Right atrium auricular region (tissue), 2 donors: ENCODE results near the gene CETN2. TPM values are rescaled to one million over a fixed set of nuclear protein-coding genes. Genes with fewer than 3 reads are reported as not detected.

Experiments
- DNase-seq: peaks from one replicate; pipeline ENCODE4 v3.0.0-alpha.2; 2019; ENCODE audit warnings: low spot score
- H3K27ac ChIP-seq, 2 donors: fragments of 200-600 bp; sonication (generic); 1 replicate in 1 of 2; 2 replicates in 1 of 2; pipeline ENCODE4 v1.5.1; 2016 to 2019
- H3K27me3 ChIP-seq, 2 donors: fragments of 200-600 bp; sonication (generic); one replicate each; pipeline versions ENCODE4 v1.5.1 to v1.6.0; 2017 to 2019
- H3K36me3 ChIP-seq: fragments of 200-600 bp; sonication (generic); one replicate; pipeline ENCODE4 v1.5.1; 2016
- H3K4me1 ChIP-seq, 2 donors: fragments of 200-600 bp; sonication (generic); one replicate each; pipeline versions ENCODE4 v1.5.1 to v1.6.0; 2017 to 2019
- H3K4me3 ChIP-seq, 2 donors: fragments of 200-600 bp; sonication (generic); 1 replicate in 1 of 2; 2 replicates in 1 of 2; pipeline ENCODE4 v1.5.1; 2017 to 2019; ENCODE audit warnings: mild to moderate bottlenecking in 1 of 2, moderate library complexity in 1 of 2
- H3K9me3 ChIP-seq, 2 donors: fragments of 200-600 bp; sonication (generic); one replicate each; pipeline ENCODE4 v1.5.1; 2019
- total RNA-seq, 2 donors: library from RNA; depleted of rRNA; stranded (reverse); fragments of >200 nt; gene quantifications; one replicate each; pipeline ENCODE4 v1.1.0, GENCODE V29; 2016
- TF ChIP-seq, protein P1 (sequence below), 2 donors: fragments of 200-600 bp; sonication (generic); IDR thresholded peaks; one replicate each; pipeline ENCODE4 v1.5.1; 2019; ENCODE audit warnings: antibody characterized with exemption in 2 of 2

Gene CETN2
- 10 to 100 TPM; 23.3 to 23.5 TPM for total RNA-seq

DNA sequence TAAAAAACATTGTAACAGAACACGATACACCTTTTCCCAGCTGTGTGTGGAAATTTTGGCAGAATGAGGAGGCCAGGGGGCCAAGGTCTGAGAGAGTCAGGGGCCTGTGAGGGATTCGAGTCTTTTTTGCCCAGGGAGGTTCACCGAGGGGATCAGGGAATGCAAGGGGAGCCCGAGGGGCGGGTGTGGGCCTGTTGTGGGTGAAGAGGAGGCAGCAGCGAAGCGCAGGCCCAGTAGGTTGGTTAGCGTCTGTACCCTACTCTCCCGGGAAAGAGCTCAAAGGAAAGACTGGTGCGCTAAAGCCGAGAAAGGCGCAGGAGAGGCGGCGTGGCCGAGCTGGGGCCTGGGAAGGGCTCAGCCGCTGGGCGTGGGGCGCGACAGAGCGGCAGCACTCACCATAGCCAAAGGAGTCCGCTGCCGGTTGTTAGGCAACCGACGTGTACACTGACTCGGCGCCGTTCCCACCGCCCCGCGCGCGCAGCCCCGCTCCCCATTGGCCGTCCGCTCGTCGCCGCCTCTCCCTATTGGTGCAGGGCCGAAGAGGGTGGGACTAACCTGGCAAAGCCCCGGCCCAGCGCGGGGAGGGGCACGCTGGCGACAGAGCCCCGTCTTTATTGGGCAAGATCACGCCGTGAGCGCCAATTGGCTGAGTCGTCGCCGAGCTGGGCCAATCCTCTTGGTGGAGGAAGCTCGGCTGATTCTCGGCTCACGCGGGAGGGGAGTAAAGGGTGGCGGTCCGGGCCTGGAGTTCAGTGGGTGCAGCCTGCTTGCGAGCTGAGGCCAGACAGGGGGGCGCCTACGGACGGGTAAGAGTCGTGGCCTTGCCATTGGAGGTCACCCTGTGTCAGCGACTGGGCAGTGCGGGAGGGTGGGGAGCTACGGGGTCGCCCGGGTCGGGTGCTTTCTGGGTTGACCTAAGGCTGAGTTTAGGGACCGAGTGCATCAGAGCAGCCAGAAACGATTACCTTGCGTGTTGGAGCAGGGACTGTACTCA lies at the start of gene CETN2, which contains the start of gene NSDHL:
Gene CETN2 (minus strand): TSS at position 446 of the 994 bp plus-strand sequence. CDS start 47 bp downstream, at position 399.
Gene NSDHL (plus strand): TSS at position 752 of the 994 bp plus-strand sequence. CDS start 15,262 bp downstream, outside the sequence.
- TF ChIP-seq, protein P1, sequence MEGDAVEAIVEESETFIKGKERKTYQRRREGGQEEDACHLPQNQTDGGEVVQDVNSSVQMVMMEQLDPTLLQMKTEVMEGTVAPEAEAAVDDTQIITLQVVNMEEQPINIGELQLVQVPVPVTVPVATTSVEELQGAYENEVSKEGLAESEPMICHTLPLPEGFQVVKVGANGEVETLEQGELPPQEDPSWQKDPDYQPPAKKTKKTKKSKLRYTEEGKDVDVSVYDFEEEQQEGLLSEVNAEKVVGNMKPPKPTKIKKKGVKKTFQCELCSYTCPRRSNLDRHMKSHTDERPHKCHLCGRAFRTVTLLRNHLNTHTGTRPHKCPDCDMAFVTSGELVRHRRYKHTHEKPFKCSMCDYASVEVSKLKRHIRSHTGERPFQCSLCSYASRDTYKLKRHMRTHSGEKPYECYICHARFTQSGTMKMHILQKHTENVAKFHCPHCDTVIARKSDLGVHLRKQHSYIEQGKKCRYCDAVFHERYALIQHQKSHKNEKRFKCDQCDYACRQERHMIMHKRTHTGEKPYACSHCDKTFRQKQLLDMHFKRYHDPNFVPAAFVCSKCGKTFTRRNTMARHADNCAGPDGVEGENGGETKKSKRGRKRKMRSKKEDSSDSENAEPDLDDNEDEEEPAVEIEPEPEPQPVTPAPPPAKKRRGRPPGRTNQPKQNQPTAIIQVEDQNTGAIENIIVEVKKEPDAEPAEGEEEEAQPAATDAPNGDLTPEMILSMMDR (IDR thresholded peaks at IDR 0.05) = no peak
- Histone ChIP-seq H3K27me3 (no peaks in the 10 kb centered on the region), H3K27ac (peak within 1 kb of the TSS; percentile 66 to 73), H3K36me3 (no peaks in the 10 kb centered on the region), H3K9me3 (no peaks in the 10 kb centered on the region), H3K4me1 (peaks cover 0 to 11% of the 10 kb centered on the region in 2 donors), H3K4me3 (peak within 1 kb of the TSS; percentile 58 to 68)
- peak; percentile 97 for DNase-seq

DNA sequence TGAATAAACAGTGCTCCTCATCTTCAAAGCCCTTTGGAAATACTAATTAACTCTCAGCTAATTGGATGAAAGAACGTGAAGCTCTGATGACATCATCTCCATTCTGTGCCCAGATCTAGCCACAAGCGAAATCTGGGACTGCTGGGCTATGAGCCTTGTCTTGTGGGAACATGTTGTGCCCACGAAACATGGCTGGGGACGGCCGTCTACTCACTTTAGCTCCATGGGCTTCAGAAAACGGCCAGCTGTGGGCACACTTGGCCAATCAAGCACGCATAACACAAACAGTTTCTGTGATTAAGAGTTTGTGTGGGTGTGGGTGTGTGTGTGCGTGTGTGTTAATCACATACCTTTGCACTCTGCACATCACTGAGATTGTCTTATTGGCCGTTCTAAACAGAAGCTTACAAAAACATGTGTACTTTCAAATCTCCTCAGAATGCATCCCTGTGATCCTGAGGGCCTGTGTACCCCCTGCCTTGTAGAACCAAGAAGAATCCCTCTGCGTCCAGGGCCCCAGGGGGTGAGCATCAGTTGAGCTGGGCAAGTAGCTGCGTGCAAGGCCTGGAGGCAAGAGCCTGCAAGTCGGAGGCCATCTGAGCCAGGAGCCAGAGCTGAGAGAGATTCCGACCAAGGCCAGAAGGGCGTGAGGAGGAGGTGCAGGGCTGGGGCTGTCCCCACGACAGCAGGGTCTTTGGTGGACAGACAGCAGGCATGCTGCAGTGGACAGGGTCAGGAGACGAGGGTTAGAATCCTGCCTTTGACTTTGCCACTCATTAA lies 48.6 kb upstream of the CETN2 start:
- DNase-seq = no peak
- Histone ChIP-seq H3K36me3 (no peaks in the 10 kb centered on the region), H3K27me3 (no peaks in the 10 kb centered on the region), H3K9me3 (no peaks in the 10 kb centered on the region), H3K4me3 (no peak overlapping the region), H3K4me1 (no peaks in the 10 kb centered on the region), H3K27ac (no peak overlapping the region)
- TF ChIP-seq, protein P1 (IDR thresholded peaks at IDR 0.05) = no peak

DNA sequence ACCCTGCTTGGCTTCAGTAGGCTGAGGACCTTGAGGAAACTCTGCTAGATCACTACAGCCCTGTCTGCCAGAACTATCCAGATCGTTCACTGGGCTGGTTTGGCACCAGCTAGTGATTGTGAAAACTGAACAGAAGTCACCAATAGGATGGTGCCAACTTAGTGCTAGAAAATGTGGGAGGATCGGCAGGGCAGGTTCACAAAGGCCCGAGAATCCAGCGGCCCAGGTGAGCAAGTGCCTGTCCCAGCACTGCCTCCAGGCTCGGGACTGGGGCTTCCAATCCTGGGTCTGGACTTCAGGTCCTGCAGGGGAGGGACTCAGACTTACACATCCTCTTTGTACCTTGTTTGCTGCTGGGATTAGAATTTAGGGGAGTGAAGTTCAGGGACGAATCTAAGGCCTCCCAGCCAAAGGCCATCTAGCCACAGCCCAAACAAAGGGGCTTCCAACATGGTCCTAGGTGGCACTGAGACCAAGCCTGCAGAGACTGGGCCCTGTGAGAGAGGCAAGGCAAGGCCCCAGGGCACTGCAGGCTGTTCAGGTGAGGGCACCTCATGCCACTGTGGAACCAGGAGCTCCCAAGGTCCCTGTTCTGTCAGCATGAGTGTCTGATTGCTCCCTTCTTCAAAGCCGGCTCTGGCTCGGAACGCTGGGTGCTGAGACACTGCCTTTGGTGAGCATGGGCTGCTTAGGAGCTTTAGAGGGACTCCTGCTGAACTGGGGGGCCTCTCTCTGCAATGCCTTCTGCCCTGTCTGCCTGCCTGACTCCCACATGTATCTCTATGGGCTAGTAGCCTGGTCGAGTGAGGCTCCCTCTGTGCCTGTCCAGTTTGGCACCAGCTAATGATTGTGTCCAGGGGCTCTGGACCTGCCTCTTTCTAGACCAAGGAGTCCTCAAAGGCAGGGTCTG lies 46.6 kb upstream of the CETN2 start:
- TF ChIP-seq, protein P1 (IDR thresholded peaks at IDR 0.05) = no peak
- H3K27me3 ChIP-seq = no peaks in the 10 kb centered on the region
- H3K4me1 ChIP-seq = no peaks in the 10 kb centered on the region
- no peak overlapping the region for H3K27ac ChIP-seq
- H3K9me3 ChIP-seq = no peaks in the 10 kb centered on the region
- no peak overlapping the region for H3K4me3 ChIP-seq
- no peak for DNase-seq
- H3K36me3 ChIP-seq = no peaks in the 10 kb centered on the region

DNA sequence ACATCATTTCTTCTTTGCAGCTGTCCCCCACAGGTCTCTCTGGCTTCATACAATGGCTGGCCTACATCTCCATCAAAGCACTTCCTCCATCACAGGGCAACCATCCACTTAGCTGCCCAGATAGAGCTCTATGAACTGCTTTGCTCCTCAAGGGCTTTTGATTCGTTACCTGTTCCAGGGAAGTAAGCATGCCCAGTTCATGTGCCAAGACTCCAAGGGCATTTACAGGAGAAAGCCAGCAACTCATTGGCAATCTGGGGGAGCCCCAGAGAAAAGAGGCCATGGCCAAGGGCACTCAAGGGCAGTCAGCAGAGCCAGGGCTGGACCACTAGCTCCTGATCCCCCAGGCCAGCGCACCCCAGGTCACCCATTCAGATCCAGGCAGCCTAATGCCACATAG lies 42.8 kb upstream of the CETN2 start:
- peaks cover 3% of the 10 kb centered on the region for H3K36me3 ChIP-seq
- DNase-seq = no peak
- no peaks in the 10 kb centered on the region for H3K9me3 ChIP-seq
- H3K27me3 ChIP-seq = no peaks in the 10 kb centered on the region
- H3K4me3 ChIP-seq = no peak overlapping the region
- TF ChIP-seq, protein P1 (IDR thresholded peaks at IDR 0.05) = no peak
- H3K4me1 ChIP-seq = no peaks in the 10 kb centered on the region
- H3K27ac ChIP-seq = no peak overlapping the region

DNA sequence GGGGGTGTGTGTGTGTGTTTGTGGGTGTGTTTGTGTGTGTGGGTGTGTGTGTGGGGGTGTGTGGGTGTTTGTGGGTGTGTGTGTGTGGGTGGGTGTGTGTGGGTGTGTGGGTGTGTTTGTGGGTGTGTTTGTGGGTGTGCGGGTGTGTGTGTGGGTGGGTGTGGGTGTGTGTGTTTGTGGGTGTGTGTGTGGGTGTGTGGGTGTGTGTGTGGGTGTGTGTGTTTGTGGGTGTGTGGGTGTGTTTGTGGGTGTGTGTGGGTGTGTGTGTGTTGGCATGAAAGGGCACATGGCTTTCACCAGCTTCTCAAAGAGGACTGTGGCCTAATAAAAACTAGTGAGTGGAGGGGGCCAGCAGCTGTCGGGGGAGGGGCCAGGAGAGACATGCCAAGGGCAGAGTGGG lies 42.0 kb upstream of the CETN2 start:
- DNase-seq = no peak
- no peaks in the 10 kb centered on the region for H3K9me3 ChIP-seq
- H3K36me3 ChIP-seq = peaks cover 10% of the 10 kb centered on the region
- no peak overlapping the region for H3K4me3 ChIP-seq
- TF ChIP-seq, protein P1 (IDR thresholded peaks at IDR 0.05) = no peak
- H3K27ac ChIP-seq = no peak overlapping the region
- no peaks in the 10 kb centered on the region for H3K4me1 ChIP-seq
- no peaks in the 10 kb centered on the region for H3K27me3 ChIP-seq
